ENCODE measurements around the gene PLPPR1. TPM values are rescaled to one million over a fixed set of nuclear protein-coding genes. Genes with fewer than 3 reads are reported as not detected.

Gene PLPPR1
- polyA plus RNA-seq, 1 of the 3 experiments (the other 2 are of a cell fraction) = not detected

DNA sequence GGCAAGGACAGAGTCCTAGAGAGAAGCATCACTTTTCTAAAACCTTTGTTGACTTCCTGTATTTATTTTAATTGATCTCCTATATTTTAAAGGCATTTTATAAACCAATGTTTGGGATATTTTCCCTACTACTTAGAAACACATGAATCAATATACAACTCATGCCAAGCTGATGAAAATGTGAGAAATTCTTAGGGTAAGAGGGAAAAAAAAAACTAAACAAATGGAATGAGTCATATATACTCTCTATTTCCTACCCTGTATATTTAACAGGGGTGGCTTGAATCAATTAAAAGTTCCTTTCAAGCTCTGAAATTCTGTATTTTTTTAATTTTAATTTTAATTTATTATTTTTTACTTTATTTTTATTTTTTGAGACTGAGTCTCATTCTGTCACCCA is 336.7 kb downstream of the PLPPR1 start (continued):
- TF ChIP-seq IRF3 (IDR thresholded peaks at IDR 0.05; ENCODE audit: low read depth, low read length) (no peak), EZH2phosphoT487 (IDR thresholded peaks at IDR 0.05; ENCODE audit: borderline replicate concordance, low read depth) (no peak), TAF1 (IDR thresholded peaks at IDR 0.05; ENCODE audit: borderline replicate concordance, low read depth, low read length) (no peak), MEF2A (IDR thresholded peaks at IDR 0.05; ENCODE audit: borderline replicate concordance, low read depth) (no peak), FOXJ3 (CRISPR knock-in tag; IDR thresholded peaks at IDR 0.05) (no peak), TCF12 (IDR thresholded peaks at IDR 0.05) (no peak), ZBTB33 (IDR thresholded peaks at IDR 0.05; ENCODE audit: borderline replicate concordance, low read depth) (no peak)

DNA sequence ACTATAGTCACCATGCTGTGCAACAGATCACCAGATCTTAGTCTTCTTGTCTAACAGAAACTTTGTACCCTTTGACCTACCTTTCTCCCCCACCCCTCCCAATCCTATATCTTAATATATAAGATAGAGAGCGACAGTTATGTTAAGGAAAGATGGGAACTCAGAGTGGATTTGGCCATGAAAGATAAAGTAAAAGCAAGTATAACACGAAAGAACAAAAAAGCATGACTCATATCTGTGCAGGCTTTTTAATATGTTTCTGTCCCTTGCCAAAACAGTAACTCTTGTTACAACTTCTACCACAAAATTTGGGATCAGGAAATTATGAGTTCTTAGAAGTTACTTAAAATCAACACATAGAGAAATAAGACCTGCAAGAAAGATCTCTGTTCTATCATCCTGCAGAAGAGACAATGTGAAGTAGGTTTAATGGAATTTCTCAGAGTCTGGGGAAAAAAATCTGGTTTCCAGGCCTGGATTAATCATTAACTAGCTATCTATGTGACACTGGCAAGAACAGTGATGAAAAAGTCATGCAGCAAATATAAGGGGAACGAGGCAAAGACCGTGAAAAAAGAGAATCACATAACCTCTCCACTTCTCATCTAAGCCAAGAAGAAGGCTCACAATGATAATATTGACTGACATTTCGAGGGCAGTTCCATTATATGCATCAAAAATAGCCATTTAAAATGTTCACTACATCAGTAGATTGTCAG is 337.7 kb downstream of the PLPPR1 start:
- H3K27ac ChIP-seq (ENCODE audit: low read depth in 2 of 2, low read length in 1 of 2) = peak overlapping the region in 1 of 2 experiments; percentile 22; a peak in 1 of 4 replicates
- WGBS (ENCODE audit: low lambda C conversion rate) = 41% methylated on average over 5 of the region's 5 CpGs
- no peaks in the 10 kb centered on the region for H3K79me2 ChIP-seq (ENCODE audit: insufficient read depth)
- CTCF ChIA-PET = interaction anchor here (1.2 kb wide), 1 partner anchor 32 kb away, joined by 3 read pairs; no protein-coding TSS in a partner anchor
- H4K20me1 ChIP-seq (ENCODE audit: insufficient read depth) = no peaks in the 10 kb centered on the region
- H3K9me3 ChIP-seq = no peaks in the 10 kb centered on the region
- H3K4me3 ChIP-seq (ENCODE audit: low read depth in 2 of 2, low read length in 1 of 2) = no peak overlapping the region
- H3K4me2 ChIP-seq = no peak overlapping the region
- TF ChIP-seq NRF1 (IDR thresholded peaks at IDR 0.05; ENCODE audit: low read depth, low read length) = no peak
- peak; percentile 13; the same call in 1 of the 2 replicates for TF ChIP-seq FOSL2 (IDR thresholded peaks at IDR 0.05; ENCODE audit: borderline replicate concordance, low read depth)
- no peaks in the 10 kb centered on the region; the same call in 1 of the 2 replicates for H3K9me2 ChIP-seq
- H3K4me1 ChIP-seq (ENCODE audit: control insufficient read depth in 1 of 2, insufficient read depth in 2 of 2, low read depth in 1 of 2, low read length in 1 of 2) = 0 out of 4 replicates have a peak, but pooled peaks cover 0 to 6% of the 10 kb centered on the region in 2 experiments
- H3F3A ChIP-seq (replicated peaks; ENCODE audit: insufficient read depth) = peaks cover 8% of the 10 kb centered on the region
- no peak for DNase-seq
- no peaks in the 10 kb centered on the region for H3K27me3 ChIP-seq (ENCODE audit: insufficient read depth)
- H3K36me3 ChIP-seq (replicated peaks in 1 of 2; ENCODE audit: control insufficient read depth in 1 of 2, insufficient read depth in 2 of 2, low read length in 1 of 2) = no peaks in the 10 kb centered on the region
- H2AFZ ChIP-seq (ENCODE audit: low read depth) = peak overlapping the region; percentile 44; the same call in 1 of the 2 replicates
- no peak overlapping the region for H3K9ac ChIP-seq
- POLR2A ChIA-PET = no interaction called here

GRCh38 chr9:101367323-101367722 is 338.8 kb downstream of the PLPPR1 start:
- Histone ChIP-seq H3K9me3 (no peaks in the 10 kb centered on the region), H3K27ac (ENCODE audit: low read depth in 2 of 2, low read length in 1 of 2) (no peak overlapping the region), H3K4me2 (no peak overlapping the region), H3K79me2 (ENCODE audit: insufficient read depth) (no peaks in the 10 kb centered on the region), H3K27me3 (ENCODE audit: insufficient read depth) (no peaks in the 10 kb centered on the region), H4K20me1 (ENCODE audit: insufficient read depth) (no peaks in the 10 kb centered on the region), H3K9me2 (no peaks in the 10 kb centered on the region; the same call in 1 of the 2 replicates), H3K4me3 (ENCODE audit: low read depth in 2 of 2, low read length in 1 of 2) (no peak overlapping the region), H2AFZ (ENCODE audit: low read depth) (no peak overlapping the region), H3K36me3 (replicated peaks in 1 of 2; ENCODE audit: control insufficient read depth in 1 of 2, insufficient read depth in 2 of 2, low read length in 1 of 2) (no peaks in the 10 kb centered on the region), H3K9ac (no peak overlapping the region), H3K4me1 (ENCODE audit: control insufficient read depth in 1 of 2, insufficient read depth in 2 of 2, low read depth in 1 of 2, low read length in 1 of 2) (0 out of 4 replicates have a peak, but pooled peaks cover 0 to 6% of the 10 kb centered on the region in 2 experiments), H3F3A (replicated peaks; ENCODE audit: insufficient read depth) (peaks cover 8% of the 10 kb centered on the region)
- DNase-seq = no peak
- 96% methylated on average over 3 of the region's 3 CpGs for WGBS (ENCODE audit: low lambda C conversion rate)
- ChIA-PET CTCF (interaction anchor here (1.2 kb wide), 1 partner anchor 33 kb away, joined by 3 read pairs; no protein-coding TSS in a partner anchor), POLR2A (no interaction called here)
- TF ChIP-seq ELF1 (IDR thresholded peaks at IDR 0.05) = no peak
- no peak for TF ChIP-seq YY1 (IDR thresholded peaks at IDR 0.05; ENCODE audit: low read depth)
- no peak for TF ChIP-seq GATA2 (CRISPR knock-in tag; IDR thresholded peaks at IDR 0.05)
- TF ChIP-seq TEAD4 (IDR thresholded peaks at IDR 0.05; ENCODE audit: borderline replicate concordance, insufficient read depth) = no peak
- TF ChIP-seq SMC3 (IDR thresholded peaks at IDR 0.05; ENCODE audit: low read depth, low read length) = no peak
- no peak for TF ChIP-seq SIN3A (IDR thresholded peaks at IDR 0.05; ENCODE audit: borderline replicate concordance, low read depth, low read length)
- no peak for TF ChIP-seq TCF12 (IDR thresholded peaks at IDR 0.05)
- no peak for TF ChIP-seq IRF3 (IDR thresholded peaks at IDR 0.05; ENCODE audit: low read depth, low read length)
- TF ChIP-seq TAF1 (IDR thresholded peaks at IDR 0.05; ENCODE audit: borderline replicate concordance, low read depth, low read length) = no peak
- TF ChIP-seq, protein P1, sequence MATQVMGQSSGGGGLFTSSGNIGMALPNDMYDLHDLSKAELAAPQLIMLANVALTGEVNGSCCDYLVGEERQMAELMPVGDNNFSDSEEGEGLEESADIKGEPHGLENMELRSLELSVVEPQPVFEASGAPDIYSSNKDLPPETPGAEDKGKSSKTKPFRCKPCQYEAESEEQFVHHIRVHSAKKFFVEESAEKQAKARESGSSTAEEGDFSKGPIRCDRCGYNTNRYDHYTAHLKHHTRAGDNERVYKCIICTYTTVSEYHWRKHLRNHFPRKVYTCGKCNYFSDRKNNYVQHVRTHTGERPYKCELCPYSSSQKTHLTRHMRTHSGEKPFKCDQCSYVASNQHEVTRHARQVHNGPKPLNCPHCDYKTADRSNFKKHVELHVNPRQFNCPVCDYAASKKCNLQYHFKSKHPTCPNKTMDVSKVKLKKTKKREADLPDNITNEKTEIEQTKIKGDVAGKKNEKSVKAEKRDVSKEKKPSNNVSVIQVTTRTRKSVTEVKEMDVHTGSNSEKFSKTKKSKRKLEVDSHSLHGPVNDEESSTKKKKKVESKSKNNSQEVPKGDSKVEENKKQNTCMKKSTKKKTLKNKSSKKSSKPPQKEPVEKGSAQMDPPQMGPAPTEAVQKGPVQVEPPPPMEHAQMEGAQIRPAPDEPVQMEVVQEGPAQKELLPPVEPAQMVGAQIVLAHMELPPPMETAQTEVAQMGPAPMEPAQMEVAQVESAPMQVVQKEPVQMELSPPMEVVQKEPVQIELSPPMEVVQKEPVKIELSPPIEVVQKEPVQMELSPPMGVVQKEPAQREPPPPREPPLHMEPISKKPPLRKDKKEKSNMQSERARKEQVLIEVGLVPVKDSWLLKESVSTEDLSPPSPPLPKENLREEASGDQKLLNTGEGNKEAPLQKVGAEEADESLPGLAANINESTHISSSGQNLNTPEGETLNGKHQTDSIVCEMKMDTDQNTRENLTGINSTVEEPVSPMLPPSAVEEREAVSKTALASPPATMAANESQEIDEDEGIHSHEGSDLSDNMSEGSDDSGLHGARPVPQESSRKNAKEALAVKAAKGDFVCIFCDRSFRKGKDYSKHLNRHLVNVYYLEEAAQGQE (IDR thresholded peaks at IDR 0.05; ENCODE audit: low read depth, low read length) = no peak
